IMR-90 (cell line): ENCODE measurements around the gene ATP11A. TPM values are rescaled to one million over a fixed set of nuclear protein-coding genes. Genes with fewer than 3 reads are reported as not detected.

Source experiments
- ATAC-seq: fragments of 200-7000 bp; cut with Tn5 transposase; 2 replicates; pipeline ENCODE4 v1.9.1; 2020; ENCODE audit warnings: low read depth, mild to moderate bottlenecking, moderate library complexity
- BruUV-seq: library from RNA; stranded (reverse); fragments of 400-500 nt; replicated peaks from 2 replicates; lab custom pipeline; 2021; lab: Mats Ljungman, UMichigan
- CTCF ChIA-PET: fragments of 300-600 bp; formaldehyde crosslinking; extraction: SDS; loops from one replicate; lab custom pipeline; 2021; ENCODE audit warnings: antibody characterized with exemption; lab: Yijun Ruan, JAX
- POLR2A ChIA-PET: fragments of 300-600 bp; sonication (Branson Sonifier 250); formaldehyde crosslinking; loops from one replicate; lab custom pipeline; 2022; ENCODE audit warnings: antibody characterized with exemption; ENCODE audit not compliant: unreplicated experiment; lab: Charles Lee
- DNase-seq: peaks from one replicate; pipeline ENCODE4 v3.0.0; 2013
- H2AFZ ChIP-seq: replicated peaks from 2 replicates; pipeline ENCODE3; 2013; ENCODE audit warnings: low read length, mild to moderate bottlenecking; ENCODE audit not compliant: poor library complexity
- H2AK5ac ChIP-seq: 2 replicates; pipeline ENCODE4 v1.6.1; 2013; ENCODE audit warnings: low read depth, low read length, inconsistent platforms
- H2AK9ac ChIP-seq: replicated peaks from 2 replicates; pipeline ENCODE3; 2013; ENCODE audit warnings: mild to moderate bottlenecking, low read depth, low read length, moderate library complexity; ENCODE audit not compliant: poor library complexity
- H2BK120ac ChIP-seq: 2 replicates; pipeline ENCODE4 v1.6.1; 2013; ENCODE audit warnings: low read depth, low read length, inconsistent platforms
- H2BK15ac ChIP-seq: 3 replicates; pipeline ENCODE4 v1.6.1; 2013; ENCODE audit warnings: low read depth, low read length, inconsistent platforms
- H2BK20ac ChIP-seq: 2 replicates; pipeline ENCODE4 v1.6.1; 2013; ENCODE audit warnings: low read depth, mild to moderate bottlenecking, inconsistent platforms, low read length, moderate library complexity
- H2BK5ac ChIP-seq: 2 replicates; pipeline ENCODE4 v1.6.1; 2013; ENCODE audit warnings: mild to moderate bottlenecking, low read depth, low read length, inconsistent platforms; ENCODE audit not compliant: poor library complexity, severe bottlenecking
- H3K14ac ChIP-seq: replicated peaks from 2 replicates; pipeline ENCODE4 v1.6.1; 2013; ENCODE audit warnings: low read depth, low read length, inconsistent platforms
- H3K18ac ChIP-seq: 2 replicates; pipeline ENCODE4 v1.6.1; 2013; ENCODE audit warnings: low read depth, low read length, control low read depth
- H3K23ac ChIP-seq: 2 replicates; pipeline ENCODE4 v1.6.1; 2013; ENCODE audit warnings: low read depth, low read length, inconsistent platforms
- H3K27ac ChIP-seq: 2 replicates; pipeline ENCODE4 v1.5.1; 2013; ENCODE audit warnings: mild to moderate bottlenecking, control low read depth, low read length; ENCODE audit not compliant: insufficient read depth
- H3K27me3 ChIP-seq: 2 replicates; pipeline ENCODE4 v1.6.1; 2013; ENCODE audit warnings: low read length; ENCODE audit not compliant: control insufficient read depth, insufficient read depth
- H3K36me3 ChIP-seq: 2 replicates; pipeline ENCODE4 v1.6.1; 2013; ENCODE audit warnings: low read length, mixed read lengths; ENCODE audit not compliant: control insufficient read depth, insufficient read depth
- H3K4ac ChIP-seq: 2 replicates; pipeline ENCODE4 v1.6.1; 2013; ENCODE audit warnings: low read depth, low read length, inconsistent platforms
- H3K4me1 ChIP-seq: 2 replicates; pipeline ENCODE4 v1.6.1; 2013; ENCODE audit warnings: low read length, mixed read lengths; ENCODE audit not compliant: control insufficient read depth, insufficient read depth
- H3K4me2 ChIP-seq: 2 replicates; pipeline ENCODE4 v1.6.1; 2013; ENCODE audit warnings: low read depth, mild to moderate bottlenecking, control low read depth, low read length, moderate library complexity
- H3K4me3 ChIP-seq: 2 replicates; pipeline ENCODE4 v1.5.1; 2013; ENCODE audit warnings: low read depth, mild to moderate bottlenecking, control low read depth, low read length, moderate library complexity; ENCODE audit not compliant: insufficient read depth
- H3K56ac ChIP-seq: 2 replicates; pipeline ENCODE4 v1.6.1; 2013; ENCODE audit warnings: low read length, inconsistent platforms; ENCODE audit not compliant: insufficient read depth; ENCODE audit errors: extremely low read depth
- H3K79me1 ChIP-seq, 2 experiments: 2 replicates each; pipeline ENCODE4 v1.6.1; 2013; ENCODE audit warnings: low read length in 2 of 2, inconsistent platforms in 1 of 2, low read depth in 1 of 2
- H3K9ac ChIP-seq: 2 replicates; pipeline ENCODE4 v1.6.1; 2013; ENCODE audit warnings: low read depth, low read length, control low read depth
- H3K9me1 ChIP-seq: 2 replicates; pipeline ENCODE4 v1.6.1; 2013; ENCODE audit warnings: low read length, inconsistent platforms; ENCODE audit not compliant: insufficient read depth
- H3K9me3 ChIP-seq: 2 replicates; pipeline ENCODE4 v1.6.1; 2013; ENCODE audit warnings: low read length; ENCODE audit not compliant: control insufficient read depth, insufficient read depth
- H4K20me1 ChIP-seq: 2 replicates; pipeline ENCODE4 v1.6.1; 2013; ENCODE audit warnings: low read length, inconsistent platforms; ENCODE audit not compliant: insufficient read depth
- H4K5ac ChIP-seq: 2 replicates; pipeline ENCODE4 v1.6.1; 2013; ENCODE audit warnings: mild to moderate bottlenecking, low read depth, low read length, control low read depth
- H4K8ac ChIP-seq, 2 experiments: 2 replicates each; pipeline ENCODE4 v1.6.1; 2013; ENCODE audit warnings: low read depth in 2 of 2, low read length in 2 of 2, control low read depth in 1 of 2, inconsistent platforms in 1 of 2
- H4K91ac ChIP-seq: 2 replicates; pipeline ENCODE4 v1.6.1; 2013; ENCODE audit warnings: low read depth, low read length, inconsistent platforms; ENCODE audit not compliant: insufficient read depth
- BHLHE40 ChIP-seq: fragments of 150-350 bp; IDR thresholded peaks from 2 replicates; pipeline ENCODE4 v1.6.1; 2016; ENCODE audit warnings: mild to moderate bottlenecking, low read depth, low read length
- CEBPB ChIP-seq: IDR thresholded peaks from 2 replicates; pipeline ENCODE4 v1.6.1; 2012; ENCODE audit warnings: low read depth, low read length, improper control_type of control experiment
- CHD1 ChIP-seq: IDR thresholded peaks from 2 replicates; pipeline ENCODE4 v1.6.1; 2012; ENCODE audit warnings: low read depth, low read length, improper control_type of control experiment
- CTCF ChIP-seq: conservative IDR thresholded peaks from 2 replicates; pipeline ENCODE4 v1.5.1; 2012; ENCODE audit warnings: mild to moderate bottlenecking, low read depth, low read length, improper control_type of control experiment
- ELK1 ChIP-seq: fragments of 150-350 bp; IDR thresholded peaks from 2 replicates; pipeline ENCODE4 v1.6.1; 2016; ENCODE audit warnings: low read depth, mild to moderate bottlenecking, low read length, moderate library complexity, borderline replicate concordance
- FOS ChIP-seq: fragments of 150-350 bp; IDR thresholded peaks from 2 replicates; pipeline ENCODE4 v1.6.1; 2016; ENCODE audit warnings: low read depth, low read length
- MAFK ChIP-seq: IDR thresholded peaks from 2 replicates; pipeline ENCODE4 v1.6.1; 2012; ENCODE audit warnings: low read depth, low read length, improper control_type of control experiment
- MAZ ChIP-seq: IDR thresholded peaks from 2 replicates; pipeline ENCODE4 v1.6.1; 2012; ENCODE audit warnings: low read depth, mild to moderate bottlenecking, low read length, improper control_type of control experiment, moderate library complexity, borderline replicate concordance
- MXI1 ChIP-seq: IDR thresholded peaks from 2 replicates; pipeline ENCODE4 v1.6.1; 2012; ENCODE audit warnings: low read depth, mild to moderate bottlenecking, low read length, moderate library complexity, borderline replicate concordance
- NFE2L2 ChIP-seq: fragments of 150-350 bp; IDR thresholded peaks from 2 replicates; pipeline ENCODE4 v1.6.1; 2016; ENCODE audit warnings: low read depth, mild to moderate bottlenecking, low read length
- POLR2A ChIP-seq: IDR thresholded peaks from 2 replicates; pipeline ENCODE4 v1.6.1; 2012; ENCODE audit warnings: mild to moderate bottlenecking, low read depth, low read length
- RAD21 ChIP-seq: IDR thresholded peaks from 2 replicates; pipeline ENCODE4 v1.6.1; 2012; ENCODE audit warnings: low read length, improper control_type of control experiment
- RCOR1 ChIP-seq: IDR thresholded peaks from 2 replicates; pipeline ENCODE4 v1.6.1; 2012; ENCODE audit warnings: mild to moderate bottlenecking, low read length, improper control_type of control experiment; ENCODE audit not compliant: insufficient replicate concordance
- RFX5 ChIP-seq: IDR thresholded peaks from 2 replicates; pipeline ENCODE4 v1.8.0; 2012; ENCODE audit warnings: low read depth, mild to moderate bottlenecking, low read length, moderate library complexity
- SMC3 ChIP-seq: fragments of 150-350 bp; IDR thresholded peaks from 2 replicates; pipeline ENCODE4 v1.6.1; 2016; ENCODE audit warnings: low read depth, mild to moderate bottlenecking, antibody characterized with exemption, low read length, moderate library complexity
- USF2 ChIP-seq: fragments of 150-350 bp; IDR thresholded peaks from 2 replicates; pipeline ENCODE4 v1.6.1; 2017; ENCODE audit warnings: mild to moderate bottlenecking, antibody characterized with exemption, low read length, low read depth
- WGBS, 2 experiments: methylation state at CpG; one replicate each; pipeline versions ENCODE4 v1.1.5 to v1.1.7; 2013; ENCODE audit warnings: missing lambda C conversion rate in 2 of 2; ENCODE audit not compliant: insufficient read length in 1 of 2; ENCODE audit errors: extremely low coverage in 2 of 2; 5-methylcytosine and 5-hydroxymethylcytosine counted together
- dilution Hi-C: fragments of 300-500 bp; cut with HindIII; formaldehyde crosslinking; loops from one replicate; pipeline ENCODE4 v1.14.3; 2018; ENCODE audit warnings: low sequenced_read_pairs; ENCODE audit not compliant: unreplicated experiment
- in situ Hi-C: fragments of 300-500 bp; cut with MboI; formaldehyde crosslinking; loops from 3 replicates; pipeline ENCODE4 v1.14.3; 2019; ENCODE audit warnings: low sequenced_read_pairs, inconsistent platforms, mixed read lengths
- intact Hi-C: fragments of 100-400 bp; cut with micrococcal nuclease; formaldehyde crosslinking; loops from 2 replicates; pipeline ENCODE4 v1.10.0; 2022
- polyA plus RNA-seq, 3 experiments: library from polyadenylated mRNA; depleted of rRNA; stranded (reverse); fragments of >200 nt; gene quantifications; 2 replicates each; pipeline ENCODE4 v1.2.3, GENCODE V29; 2012; ENCODE audit warnings: low replicate concordance in 1 of 3
- total RNA-seq: library from RNA; depleted of rRNA; stranded (reverse); fragments of >200 nt; gene quantifications from 2 replicates; pipeline ENCODE4 v1.2.3, GENCODE V29; 2012

The ATP11A gene
- total and polyA plus RNA-seq, 2 of the 4 experiments (the other 2 are of a cell fraction) = 8.4 to 12.0 TPM

GRCh38 chr13:112724788-112725345 is 35.0 kb downstream of the ATP11A start:
- 100% methylated on average over 1 of the region's 12 CpGs; no CpG with 5 or more reads in 1 of the 2 experiments for WGBS, 2 experiments
- Histone ChIP-seq H3K9me3 (no peaks in the 10 kb centered on the region), H3K9me1 (peaks cover 18% of the 10 kb centered on the region), H3K56ac (no peak overlapping the region), H2AK5ac (peak overlapping the region; percentile 88), H2BK120ac (no peak overlapping the region), H3K79me1 (peaks cover 25 to 42% of the 10 kb centered on the region in 2 experiments), H3K4me3 (no peak overlapping the region), H4K91ac (peak overlapping the region; percentile 27), H3K36me3 (no peaks in the 10 kb centered on the region), H3K4me1 (peaks cover 24% of the 10 kb centered on the region), H4K5ac (no peak overlapping the region), H3K27me3 (no peaks in the 10 kb centered on the region), H3K4ac (peak overlapping the region; percentile 72), H2BK5ac (peak overlapping the region; percentile 13), H3K14ac (peak overlapping the region; percentile 30; the same call in 1 of the 2 replicates), H3K4me2 (no peak overlapping the region), H3K18ac (no peak overlapping the region; the same call in 1 of the 2 replicates), H4K8ac (peak overlapping the region in 1 of 2 experiments; percentile 16; a peak in 1 of 4 replicates), H2BK15ac (peak overlapping the region; percentile 61; the same call in 1 of the 3 replicates), H2AFZ (peak overlapping the region; percentile 47), H2BK20ac (peak overlapping the region; percentile 18; the same call in 1 of the 2 replicates), H4K20me1 (peaks cover 14% of the 10 kb centered on the region; the same call in 1 of the 2 replicates), H2AK9ac (peak overlapping the region; percentile 62), H3K27ac (no peak overlapping the region), H3K9ac (no peak overlapping the region), H3K23ac (no peak overlapping the region)
- dilution Hi-C loops = no loop called here
- DNase-seq = no peak
- intact Hi-C loops = no loop called here
- in situ Hi-C loops = no loop called here
- no peak for ATAC-seq
- TF ChIP-seq CEBPB (no peak), USF2 (no peak), ELK1 (no peak), MAFK (no peak), RCOR1 (no peak), SMC3 (no peak), CTCF (no peak), NFE2L2 (no peak), RAD21 (no peak), MAZ (no peak), CHD1 (no peak), BHLHE40 (no peak), FOS (no peak), RFX5 (no peak), MXI1 (no peak), POLR2A (no peak)
- ChIA-PET CTCF (interaction anchor here (1.0 kb wide), 1 partner anchor 12 kb away, joined by 3 read pairs; no protein-coding TSS in a partner anchor), POLR2A (no interaction called here)
- no TSS peak for BruUV-seq
